ENCODE results near the gene STK10.

GRCh38 chr5:172178301-172178987 lies 9.6 kb downstream of the STK10 start:
- no peak for TF ChIP-seq YY1 (IDR thresholded peaks at IDR 0.05; ENCODE audit: insufficient read depth, insufficient read length)
- TF ChIP-seq ZNF274 (IDR thresholded peaks at IDR 0.05; ENCODE audit: low read depth, low read length) = no peak
- TF ChIP-seq SUZ12 (IDR thresholded peaks at IDR 0.05; ENCODE audit: extremely low read depth, insufficient read depth, insufficient read length) = no peak
